ENCODE data around the gene TRABD2B.
"Not testable (repeated sequence)": the region's sequence is repeated elsewhere in the genome, so short reads cannot be mapped to it uniquely, and the experiment has no call there.

TRABD2B gene

DNA sequence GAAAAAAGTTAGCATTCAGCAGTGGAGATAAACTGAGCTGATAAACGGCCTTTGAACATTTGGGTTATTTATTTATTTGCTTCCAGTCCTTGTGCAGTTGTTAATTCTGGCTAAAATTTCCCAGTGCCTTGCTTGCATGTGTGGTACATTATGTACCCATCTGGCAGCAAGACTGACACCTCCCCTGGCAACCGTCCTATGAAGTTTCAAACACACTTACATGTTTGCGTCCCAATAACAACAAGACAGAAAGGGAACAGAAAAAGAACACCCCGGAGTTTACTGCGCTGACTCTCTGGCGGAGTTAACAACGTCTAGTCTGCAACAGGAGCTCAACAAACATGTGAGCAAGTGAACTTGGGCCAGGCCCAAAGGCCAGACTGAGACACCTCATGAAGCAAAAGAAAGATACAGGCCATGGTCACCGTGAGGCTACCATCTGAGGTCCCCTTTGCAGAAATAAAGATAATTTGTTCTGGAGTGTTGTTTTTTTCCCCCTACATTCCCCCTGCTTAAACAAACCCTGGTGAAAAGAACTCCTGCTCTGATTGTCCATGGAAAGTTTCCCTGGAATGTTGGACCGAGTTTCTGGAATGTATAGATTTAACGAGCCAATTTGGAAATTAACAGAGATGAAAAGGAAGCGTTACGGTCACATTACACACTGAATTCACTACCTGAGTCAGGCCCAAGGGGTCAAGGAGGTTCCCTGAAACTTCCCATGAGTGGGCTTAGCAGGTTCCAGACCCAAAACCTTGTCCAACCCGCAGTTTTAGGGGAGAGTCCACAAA, 33.4 kb downstream of the TRABD2B start:
- peak; percentile 3 for DNase-seq

DNA sequence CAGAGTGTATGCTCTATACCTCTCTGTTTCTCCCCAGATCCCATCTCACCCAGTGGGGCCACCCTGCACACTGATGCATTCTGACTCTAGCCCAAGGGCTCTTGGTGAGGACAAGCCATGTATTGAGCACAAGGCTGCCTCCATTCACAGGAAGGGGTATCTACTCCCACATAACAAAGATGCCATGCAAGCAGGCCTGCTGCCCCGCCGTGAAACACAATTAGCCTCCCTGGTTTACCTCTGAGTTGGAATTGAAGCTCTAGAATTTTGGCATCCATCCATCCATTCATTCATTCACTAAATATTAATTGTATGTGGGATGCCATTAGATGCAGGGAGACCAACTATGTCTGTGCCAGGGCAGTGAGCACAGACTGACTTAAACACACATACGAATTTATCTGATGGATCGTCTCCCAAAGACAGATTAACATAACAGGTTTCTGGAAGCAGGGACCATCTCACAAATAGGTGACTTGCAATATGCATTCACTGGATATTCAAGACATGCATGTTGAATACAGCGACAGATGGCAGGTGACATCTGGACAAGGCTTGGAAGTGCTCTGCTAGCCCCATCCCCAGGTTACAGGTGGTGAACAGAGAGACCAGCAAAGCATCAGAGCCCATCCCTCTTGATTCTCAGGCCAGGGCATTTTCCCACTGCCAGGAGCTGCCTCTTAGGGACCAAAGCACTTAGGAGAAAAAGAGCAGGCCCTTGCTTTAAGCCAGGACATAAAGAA, 34.3 kb downstream of the TRABD2B start:
- DNase-seq, result peak; percentile 81

DNA sequence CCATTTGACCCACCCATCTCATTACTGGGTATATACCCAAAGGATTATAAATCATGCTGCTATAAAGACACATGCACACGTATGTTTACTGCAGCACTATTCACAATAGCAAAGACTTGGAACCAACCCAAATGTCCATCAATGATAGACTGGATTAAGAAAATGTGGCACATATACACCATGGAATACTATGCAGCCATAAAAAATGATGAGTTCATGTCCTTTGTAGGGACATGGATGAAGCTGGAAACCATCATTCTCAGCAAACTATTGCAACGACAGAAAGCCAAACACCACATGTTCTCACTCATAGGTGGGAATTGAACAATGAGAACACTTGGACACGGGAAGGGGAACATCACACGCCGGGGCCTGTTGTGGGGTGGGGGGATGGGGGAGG, 35.4 kb downstream of the TRABD2B start:
- DNase-seq, result not testable (repeated sequence)

DNA sequence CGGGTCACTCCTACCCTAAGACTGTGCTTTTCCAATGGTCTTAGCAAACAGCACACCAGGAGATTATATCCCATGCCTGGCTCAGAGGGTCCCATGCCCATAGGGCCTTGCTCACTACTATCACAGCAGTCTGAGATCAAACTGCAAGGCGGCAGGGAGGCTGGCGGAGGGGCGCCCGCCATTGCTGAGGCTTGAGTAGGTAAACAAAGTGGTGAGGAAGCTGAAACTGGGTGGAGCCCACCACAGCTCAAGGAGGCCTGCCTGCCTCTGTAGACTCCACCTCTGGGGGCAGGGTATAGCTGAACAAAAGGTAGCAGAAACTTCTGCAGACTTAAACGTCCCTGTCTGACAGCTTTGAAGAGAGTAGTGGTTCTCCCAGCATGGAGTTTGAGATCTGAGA, 40.7 kb downstream of the TRABD2B start:
- not testable (repeated sequence) for DNase-seq

DNA sequence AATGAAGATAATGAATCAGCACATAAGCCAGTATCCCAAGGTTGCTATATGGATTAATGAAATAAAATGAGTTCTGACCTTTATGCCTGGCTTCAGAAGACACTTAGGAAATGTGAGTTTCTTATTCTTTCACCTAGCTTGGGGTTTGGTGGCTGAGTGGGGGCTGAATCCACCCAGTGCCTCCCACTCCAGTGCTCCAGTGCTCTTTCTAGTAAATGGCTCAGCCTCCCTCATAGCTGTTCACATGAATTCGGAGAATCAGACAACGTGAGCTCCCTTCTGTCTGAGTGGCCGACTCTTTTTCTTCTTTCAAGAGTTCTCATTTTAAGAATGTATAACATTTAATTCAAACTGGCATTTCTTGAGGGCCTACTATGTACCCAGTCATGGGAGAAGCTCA, 43.5 kb downstream of the TRABD2B start:
- DNase-seq, result no peak

DNA sequence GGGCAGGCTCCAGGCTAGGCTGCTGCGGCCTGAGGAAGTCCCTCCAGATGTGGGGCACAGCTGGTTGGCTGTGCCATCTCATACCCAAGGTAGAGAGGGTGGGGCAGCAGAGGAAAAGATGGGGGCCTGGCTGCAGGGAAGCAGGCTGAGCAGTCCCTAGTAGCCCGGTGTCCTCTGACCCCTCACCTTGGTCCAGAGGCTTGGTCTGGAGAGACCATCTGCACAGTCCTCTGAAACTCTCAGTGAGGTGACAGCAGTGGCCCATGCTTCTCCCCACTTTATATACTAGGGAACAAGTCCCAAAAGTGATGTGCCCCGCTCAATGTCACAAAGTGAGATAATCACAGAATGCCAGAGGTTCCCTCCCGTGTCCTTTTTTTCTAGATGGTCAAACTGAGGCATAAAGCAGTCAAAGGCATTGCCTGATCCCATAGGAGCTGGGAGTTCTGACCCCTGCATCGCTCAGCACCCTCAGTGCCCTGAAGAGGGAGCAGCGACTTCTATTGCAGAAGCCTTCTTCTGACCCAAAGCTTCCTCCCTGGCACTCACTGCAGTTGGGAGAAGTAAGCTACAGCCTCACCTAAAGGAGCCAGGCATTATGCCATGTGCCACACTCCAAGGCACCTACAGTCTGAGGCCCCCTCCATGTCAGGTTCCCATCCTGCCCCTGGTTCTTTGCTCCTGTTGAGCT, 45.5 kb downstream of the TRABD2B start:
- DNase-seq, result no peak

DNA sequence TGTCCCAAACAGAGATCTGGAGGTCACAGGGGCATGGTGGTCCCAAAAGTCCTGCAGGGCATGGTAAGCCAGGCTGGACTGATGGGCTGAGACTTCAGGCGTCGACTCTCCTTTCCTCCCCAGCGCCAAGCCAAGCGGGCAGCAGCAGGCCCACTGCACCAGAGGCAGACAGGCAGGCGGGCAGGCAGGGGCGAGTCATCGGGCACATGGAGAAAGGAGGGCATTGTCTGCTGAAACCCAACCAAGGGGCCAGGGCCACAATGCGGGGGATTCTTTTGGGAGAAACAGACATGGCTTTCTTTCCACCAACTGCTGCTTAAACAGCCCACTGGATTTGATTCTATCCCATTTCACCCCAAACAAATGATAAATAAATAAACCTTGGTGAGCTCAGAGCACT, 46.2 kb downstream of the TRABD2B start:
- no peak for DNase-seq

DNA sequence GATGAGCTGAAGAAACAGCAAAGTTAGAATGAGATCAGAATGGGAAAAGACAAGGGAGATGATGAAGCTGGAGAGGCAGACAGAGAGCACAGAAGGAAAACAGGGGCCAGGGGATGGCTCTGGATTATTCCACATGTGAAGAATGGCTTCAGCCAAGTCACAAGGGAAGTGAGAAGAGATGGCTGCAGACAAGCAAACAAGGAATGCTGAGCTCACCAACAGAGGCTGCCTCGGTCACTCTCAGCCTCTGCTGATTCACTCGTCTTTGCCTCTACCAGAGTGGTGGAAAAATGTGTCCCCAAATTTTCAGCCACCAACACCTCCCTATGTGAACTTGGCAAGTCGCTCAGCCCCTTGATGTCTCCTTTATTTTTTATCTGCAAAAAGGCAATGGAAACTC, 46.7 kb downstream of the TRABD2B start:
- no peak for DNase-seq

DNA sequence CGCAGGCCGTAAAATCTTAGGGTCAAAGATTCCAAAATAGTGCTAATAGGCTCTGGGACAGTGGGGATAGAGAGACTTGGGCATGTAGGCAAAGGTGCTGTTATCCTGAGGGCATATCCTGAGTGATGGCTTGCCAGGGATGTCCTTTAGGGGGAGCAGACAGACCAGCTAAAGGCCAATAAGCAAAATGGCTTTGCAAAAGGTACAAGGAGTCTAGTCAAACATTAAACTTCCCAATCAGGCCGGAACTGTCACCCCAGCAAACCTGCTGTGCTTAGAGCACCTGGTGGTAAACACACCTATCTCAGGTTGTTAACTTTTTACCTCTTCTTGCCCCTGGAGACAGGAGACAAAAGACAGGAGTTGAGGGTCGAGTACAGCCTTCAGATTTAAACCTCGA, 49.1 kb downstream of the TRABD2B start:
- no peak for DNase-seq

DNA sequence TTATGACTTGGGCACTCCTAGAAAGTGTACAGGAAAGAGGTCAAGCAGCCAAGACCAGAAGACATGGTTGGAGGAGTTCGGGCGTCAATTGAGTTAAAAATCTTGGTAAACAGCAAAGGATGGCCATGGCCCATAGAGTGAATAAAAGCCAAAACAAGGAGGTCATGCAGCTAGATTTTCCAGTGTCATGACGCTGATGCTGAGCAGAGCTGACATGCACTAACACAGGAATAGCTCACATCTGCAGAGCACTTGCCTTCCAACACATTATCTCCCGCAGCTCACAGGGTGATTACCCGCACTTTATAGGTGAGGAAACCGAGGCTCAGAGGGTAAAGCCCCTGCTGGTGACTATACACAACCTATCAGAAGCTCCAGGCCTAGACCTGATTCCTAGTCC, 49.7 kb downstream of the TRABD2B start:
- DNase-seq, result no peak

DNA sequence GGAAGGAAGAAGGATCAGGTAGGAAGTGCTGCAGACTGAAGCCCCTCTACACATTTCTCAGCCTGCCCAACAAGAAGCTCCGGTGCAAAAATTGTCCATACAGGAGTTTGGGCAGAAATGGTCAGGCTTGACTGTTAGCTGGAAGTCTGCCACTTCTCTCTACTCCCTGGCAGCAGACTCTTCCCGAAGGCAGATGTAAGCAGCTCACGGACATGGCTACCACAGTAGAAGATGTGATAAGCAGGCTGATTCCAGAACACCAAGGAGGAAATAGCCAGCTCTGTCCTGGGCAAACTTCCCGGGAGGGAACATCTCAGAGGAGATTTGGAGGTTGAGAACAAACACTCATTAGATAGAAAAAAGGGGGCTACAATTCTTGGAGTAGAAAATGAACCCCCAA, 52.6 kb downstream of the TRABD2B start:
- DNase-seq, result no peak

DNA sequence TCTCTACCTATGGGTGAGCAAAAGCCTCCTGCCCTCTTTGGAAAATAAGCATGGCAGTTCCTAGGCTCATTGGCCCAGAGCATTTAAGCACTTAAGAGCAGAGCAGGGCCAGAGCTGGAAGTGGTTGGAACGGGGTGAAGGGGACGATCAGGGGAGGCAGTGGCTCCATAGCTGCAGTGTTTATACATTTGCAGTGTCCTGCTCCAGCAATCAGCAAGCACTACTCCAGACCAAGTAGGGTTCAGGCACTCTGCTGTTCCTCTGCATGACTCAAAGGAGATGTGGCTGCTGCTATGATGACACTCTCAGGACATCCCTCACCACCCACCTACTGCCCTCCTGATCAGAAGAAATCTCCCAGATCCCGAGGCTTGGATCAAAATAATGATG, 55.0 kb downstream of the TRABD2B start:
- no peak for DNase-seq

DNA sequence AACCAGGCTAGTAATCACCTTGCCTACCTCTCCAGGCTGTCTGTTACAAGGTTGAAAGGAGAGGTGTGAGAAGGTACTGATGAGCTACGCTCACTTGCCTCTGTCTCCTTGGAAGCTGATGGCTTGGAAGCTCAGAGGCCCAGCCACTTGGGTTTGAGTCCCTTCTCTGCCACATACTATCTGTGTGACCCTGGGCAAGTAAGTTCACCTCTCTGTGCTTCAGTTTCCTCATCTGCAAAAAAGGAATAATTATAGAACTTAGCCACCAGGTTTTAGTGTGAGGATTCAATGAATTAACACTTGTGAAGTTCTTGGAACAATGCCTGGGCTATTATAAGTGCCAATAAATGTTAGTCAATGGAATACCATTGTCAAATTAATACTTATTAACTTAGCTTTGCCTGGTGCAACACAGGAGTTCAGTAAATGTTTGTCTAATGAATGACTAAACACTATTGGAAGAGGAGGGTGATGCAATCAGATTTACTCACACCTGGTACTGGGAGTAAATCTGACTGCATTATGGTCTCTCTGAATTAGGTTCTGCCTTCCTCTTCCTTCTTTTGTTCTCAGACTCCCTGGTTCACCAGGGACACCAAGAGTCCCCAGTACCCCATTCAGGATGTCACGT, 55.5 kb downstream of the TRABD2B start:
- no peak for DNase-seq

DNA sequence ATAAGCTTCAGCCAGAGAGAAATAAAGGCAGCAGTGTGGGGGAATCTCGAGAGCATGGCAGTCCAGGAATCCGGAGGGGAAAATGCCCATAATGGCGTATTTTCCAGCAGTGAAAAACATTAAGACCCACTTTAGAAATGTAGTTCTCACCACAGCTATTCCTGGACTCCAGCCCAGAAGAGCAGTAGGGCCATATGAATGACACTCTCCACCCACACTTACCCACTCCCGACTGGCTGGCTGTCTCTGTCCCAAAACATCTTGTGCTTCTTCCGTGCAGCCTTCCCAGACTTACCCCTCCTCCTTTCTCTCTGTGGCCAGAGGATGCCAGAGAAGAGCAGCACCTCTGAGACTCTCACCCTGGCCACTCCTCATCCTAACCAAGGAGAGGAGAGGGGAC, 56.4 kb downstream of the TRABD2B start:
- no peak for DNase-seq

DNA sequence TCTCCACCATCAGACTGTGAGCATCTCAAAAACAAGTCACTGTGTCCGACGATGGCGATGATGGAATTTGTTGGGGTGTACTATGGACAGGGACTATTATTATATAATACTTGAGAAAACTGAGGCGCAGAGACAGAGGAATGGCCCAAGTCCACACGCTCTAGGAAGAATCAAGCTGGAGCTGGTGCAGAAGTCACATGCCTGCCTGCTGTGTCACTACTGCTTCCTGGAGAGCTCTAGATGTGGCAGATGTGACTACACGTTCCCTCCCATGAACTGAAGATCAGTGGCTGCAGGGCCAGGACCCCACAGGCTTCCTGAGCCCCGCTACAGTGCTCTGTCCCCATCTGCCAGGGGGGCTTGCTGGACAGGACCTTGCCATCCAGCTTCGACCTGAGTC, 56.9 kb downstream of the TRABD2B start:
- no peak for DNase-seq

DNA sequence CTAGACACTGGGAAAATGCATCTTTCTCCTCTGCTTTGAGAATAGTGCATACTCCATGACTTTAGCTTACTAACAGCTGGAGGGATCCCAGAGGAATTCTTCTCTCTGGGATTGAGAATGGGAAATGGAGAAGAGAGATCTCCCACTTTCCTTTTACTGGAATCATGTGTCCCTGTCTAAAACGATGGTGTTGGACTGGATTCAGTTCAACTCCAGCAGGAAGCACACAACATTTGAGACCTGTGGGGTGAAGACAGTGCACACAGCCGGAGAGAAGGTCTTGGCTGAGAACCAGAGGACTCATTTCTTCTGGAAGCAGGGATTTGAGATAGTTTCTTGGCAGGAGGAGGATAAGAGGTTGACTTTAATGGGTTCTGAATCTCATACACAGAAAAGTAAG, 58.7 kb downstream of the TRABD2B start:
- DNase-seq, result no peak

DNA sequence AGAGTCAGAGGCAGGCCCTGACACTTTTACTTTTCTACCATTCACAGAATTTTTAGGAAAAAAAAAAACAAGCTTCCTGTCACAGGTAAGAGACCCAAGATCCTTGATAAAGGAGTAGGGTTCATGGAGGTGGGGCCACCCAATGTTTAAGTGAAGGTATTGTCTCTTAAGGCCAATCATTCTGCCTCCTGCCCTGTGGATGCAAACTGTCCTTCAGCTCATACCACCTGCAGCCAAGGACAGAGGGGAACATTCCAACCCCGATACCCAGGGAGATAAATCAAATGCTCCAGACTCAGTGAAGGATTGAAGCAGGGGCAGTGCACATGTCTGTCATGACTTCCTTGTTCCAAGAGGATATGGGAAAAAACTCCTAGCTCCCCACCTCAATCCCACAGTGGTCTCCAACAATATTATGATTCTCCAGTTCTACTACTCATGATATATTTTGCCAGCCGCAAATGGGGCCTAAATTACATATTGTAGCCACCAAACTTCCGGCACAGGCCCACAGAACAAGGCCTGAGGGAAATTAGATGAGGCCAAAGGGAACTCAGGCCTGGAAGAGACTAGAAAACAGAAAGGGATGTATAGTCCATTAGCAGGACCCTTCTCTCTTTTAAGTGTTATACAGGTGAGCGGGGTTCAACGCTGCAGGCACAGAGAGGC, 59.5 kb downstream of the TRABD2B start:
- no peak for DNase-seq

DNA sequence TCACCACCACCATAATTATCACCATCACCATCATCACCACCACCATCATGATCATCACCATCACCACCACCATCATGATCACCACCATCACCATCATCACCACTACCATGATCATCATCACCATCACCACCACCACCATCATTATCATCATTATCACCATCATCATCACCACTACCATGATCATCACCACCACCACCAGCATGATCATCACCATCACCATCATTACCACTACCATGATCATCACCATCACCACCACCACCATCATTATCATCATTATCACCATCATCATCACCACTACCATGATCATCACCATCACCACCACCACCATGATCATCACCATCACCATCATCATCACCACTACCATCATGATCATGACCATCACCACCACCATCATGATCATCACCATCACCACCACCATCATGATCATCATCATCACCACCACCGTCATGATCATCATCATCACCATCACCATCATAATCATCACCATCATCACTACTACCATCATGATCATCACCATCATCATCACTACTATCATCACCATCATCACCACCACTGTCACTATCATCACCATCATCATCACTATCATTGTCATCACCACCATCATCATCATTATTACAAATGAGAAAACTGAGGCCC, 60.2 kb downstream of the TRABD2B start:
- DNase-seq, result no peak

DNA sequence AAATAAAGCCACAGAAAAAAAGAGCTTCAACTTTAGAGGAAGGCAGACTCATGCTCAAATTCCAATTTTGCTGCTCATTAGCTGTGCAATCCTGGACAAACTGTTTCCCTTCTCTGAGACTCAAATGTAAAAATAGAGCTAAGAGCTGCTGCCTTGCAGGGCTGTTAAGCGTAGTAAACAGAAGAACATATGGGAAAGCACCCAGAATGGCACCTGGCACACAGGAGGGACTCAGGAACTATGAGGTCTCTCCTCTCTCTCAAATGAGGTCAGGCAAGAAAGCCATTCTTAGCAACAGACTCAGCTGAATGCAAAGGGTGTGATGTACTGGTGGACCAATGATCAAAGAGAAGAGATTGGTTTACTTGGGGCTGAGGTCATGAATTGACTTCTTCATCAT, 61.3 kb downstream of the TRABD2B start:
- no peak for DNase-seq

DNA sequence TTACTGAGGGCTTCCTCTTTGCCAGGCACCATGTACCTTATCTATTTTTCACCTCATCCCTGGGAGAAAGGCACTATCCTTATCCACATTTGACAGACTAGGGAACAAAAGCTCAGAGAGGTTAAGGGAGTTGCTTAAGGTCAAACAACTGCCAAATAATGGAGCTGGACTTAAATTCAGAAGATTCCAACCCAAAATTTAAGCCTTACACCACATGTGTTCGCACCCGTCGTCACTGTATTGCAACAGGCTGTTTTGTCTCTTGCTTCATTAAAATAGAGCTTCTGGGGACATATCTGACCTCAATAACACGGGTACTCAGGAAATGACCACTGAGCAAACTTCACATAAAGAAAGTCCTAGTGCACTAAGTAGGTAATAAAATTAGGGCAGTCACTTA, 62.0 kb downstream of the TRABD2B start:
- DNase-seq, result no peak

DNA sequence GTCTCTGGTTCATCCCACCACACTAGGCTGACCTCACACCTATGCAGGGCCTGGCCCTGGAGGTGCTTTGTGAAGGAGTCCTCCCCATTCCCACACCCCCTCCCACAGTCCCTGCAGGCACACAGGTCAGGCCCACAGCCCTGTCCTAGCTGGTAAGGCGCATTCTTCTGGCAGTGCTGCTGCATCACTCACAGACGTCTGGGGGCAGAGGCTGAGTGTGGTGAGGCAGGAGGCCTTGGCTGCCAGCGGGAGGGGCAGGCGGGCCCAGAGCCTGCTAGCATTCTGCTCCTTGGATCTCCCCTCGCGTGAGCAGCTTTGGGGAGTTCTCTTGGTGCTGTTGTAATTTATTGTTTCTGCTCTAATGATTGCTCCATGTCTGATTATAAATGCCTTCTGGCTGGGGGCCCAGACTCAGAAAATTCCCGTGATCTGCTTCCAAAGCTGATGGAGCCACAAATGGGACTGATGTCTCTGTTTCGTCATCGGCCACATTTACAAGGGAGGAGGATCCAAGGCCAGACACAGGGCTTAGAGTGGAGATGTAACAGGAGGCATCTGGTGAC, 62.9 kb downstream of the TRABD2B start:
- DNase-seq, result no peak

DNA sequence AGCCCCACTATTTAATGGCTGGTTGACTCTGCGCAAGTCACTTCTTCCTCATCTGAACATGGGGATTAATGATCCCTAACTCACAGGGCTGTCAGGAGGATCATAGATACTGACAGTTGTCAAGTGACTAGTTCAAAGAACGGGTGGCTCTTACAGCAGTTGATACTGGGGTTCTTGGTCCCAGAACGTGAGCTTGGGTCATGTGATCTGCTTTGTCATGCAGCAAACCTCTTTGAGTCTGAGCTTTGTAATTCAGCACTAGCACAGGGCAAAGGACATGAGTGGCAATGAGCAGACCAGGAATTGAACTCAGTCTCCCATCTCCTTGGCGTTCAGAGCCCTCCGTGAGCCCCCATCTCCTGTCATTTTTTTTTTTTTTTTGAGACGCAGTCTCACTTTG, 64.4 kb downstream of the TRABD2B start:
- DNase-seq, result no peak

All from NCI-H2171 (cell line).